HepG2 (cell line): ENCODE measurements around the gene PCGF2. TPM values are rescaled to one million over a fixed set of nuclear protein-coding genes. Genes with fewer than 3 reads are reported as not detected.

Experiments
- AGO2 ChIP-seq: fragments of 200-400 bp; formaldehyde crosslinking; optimal IDR thresholded peaks from 2 replicates; pipeline ENCODE3; 2017; ENCODE audit warnings: mild to moderate bottlenecking, low read depth, low read length, moderate library complexity
- ARID2 ChIP-seq: sonication (generic); formaldehyde crosslinking; IDR thresholded peaks from 2 replicates; pipeline ENCODE4 v1.8.1; 2022; ENCODE audit warnings: mild to moderate bottlenecking, missing genetic modification reagents, borderline replicate concordance
- CBX5 ChIP-seq: sonication (generic); formaldehyde crosslinking; IDR thresholded peaks from 2 replicates; pipeline ENCODE4 v1.4.0; 2020; ENCODE audit warnings: missing genetic modification reagents, borderline replicate concordance
- CHD4 ChIP-seq: fragments of 200-600 bp; sonication (generic); IDR thresholded peaks from 2 replicates; pipeline ENCODE4 v1.7.0; 2017; ENCODE audit warnings: mild to moderate bottlenecking, low read length, borderline replicate concordance
- CREB1 ChIP-seq, 2 experiments: fragments of 450-650 bp in 1 of 2; IDR thresholded peaks; 2 replicates each; pipeline ENCODE4 v1.6.1; 2016 to 2017; ENCODE audit warnings: control low read depth in 1 of 2, mild to moderate bottlenecking in 1 of 2, missing compliant biosample characterization in 1 of 2, missing genetic modification characterization in 1 of 2
- FIP1L1 ChIP-seq: fragments of 200-400 bp; formaldehyde crosslinking; IDR thresholded peaks from 2 replicates; pipeline ENCODE4 v1.6.1; 2018; ENCODE audit warnings: low read depth, mild to moderate bottlenecking, low read length, moderate library complexity, borderline replicate concordance; ENCODE audit not compliant: insufficient read depth
- GZF1 ChIP-seq: sonication (generic); formaldehyde crosslinking; IDR thresholded peaks from 2 replicates; pipeline ENCODE4 v1.5.1; 2020; ENCODE audit warnings: mild to moderate bottlenecking, missing genetic modification reagents
- LCORL ChIP-seq, 2 experiments: fragments of 450-650 bp in 1 of 2; sonication (generic) in 1 of 2; formaldehyde crosslinking in 1 of 2; IDR thresholded peaks; 2 replicates each; pipeline versions ENCODE4 v1.5.0 to v1.6.1; 2017 to 2020; ENCODE audit warnings: antibody characterized with exemption in 1 of 2, missing genetic modification reagents in 1 of 2
- MED13 ChIP-seq: sonication (generic); formaldehyde crosslinking; IDR thresholded peaks from 2 replicates; pipeline ENCODE4 v1.5.0; 2020; ENCODE audit warnings: missing genetic modification reagents
- PCBP2 ChIP-seq: fragments of 200-400 bp; formaldehyde crosslinking; optimal IDR thresholded peaks from 2 replicates; pipeline ENCODE3; 2018; ENCODE audit warnings: low read length, low read depth; ENCODE audit not compliant: poor library complexity, severe bottlenecking
- TFAP4 ChIP-seq: sonication (generic); IDR thresholded peaks from 2 replicates; pipeline ENCODE4 v1.6.1; 2016; ENCODE audit warnings: low read depth, borderline replicate concordance
- ZBTB38 ChIP-seq: sonication (generic); formaldehyde crosslinking; IDR thresholded peaks from 2 replicates; pipeline ENCODE4 v1.5.1; 2020; ENCODE audit warnings: mild to moderate bottlenecking, missing genetic modification reagents
- ZHX1 ChIP-seq: sonication (generic); formaldehyde crosslinking; IDR thresholded peaks from 2 replicates; pipeline ENCODE4 v1.8.1; 2022; ENCODE audit warnings: low read depth, mild to moderate bottlenecking, missing genetic modification reagents
- ZNF10 ChIP-seq: sonication (generic); formaldehyde crosslinking; IDR thresholded peaks from 2 replicates; pipeline ENCODE4 v1.4.0; 2020; ENCODE audit warnings: mild to moderate bottlenecking, low read depth, missing genetic modification reagents, borderline replicate concordance
- ZNF17 ChIP-seq: sonication (generic); formaldehyde crosslinking; IDR thresholded peaks from 2 replicates; pipeline ENCODE4 v1.5.0; 2020; ENCODE audit warnings: mild to moderate bottlenecking, missing genetic modification reagents
- ZNF275 ChIP-seq: sonication (generic); formaldehyde crosslinking; IDR thresholded peaks from 2 replicates; pipeline ENCODE4 v1.8.0; 2022; ENCODE audit warnings: missing genetic modification reagents, mild to moderate bottlenecking, inconsistent platforms, borderline replicate concordance
- ZNF468 ChIP-seq: sonication (generic); formaldehyde crosslinking; IDR thresholded peaks from 2 replicates; pipeline ENCODE4 v1.8.0; 2022; ENCODE audit warnings: mild to moderate bottlenecking, moderate library complexity, missing genetic modification reagents
- ZNF503 ChIP-seq: sonication (generic); formaldehyde crosslinking; IDR thresholded peaks from 2 replicates; pipeline ENCODE4 v1.4.0; 2020; ENCODE audit warnings: missing genetic modification reagents
- ZNF644 ChIP-seq: IDR thresholded peaks from 2 replicates; pipeline ENCODE4 v1.6.1; 2016; ENCODE audit warnings: low read depth
- ZNF784 ChIP-seq: sonication (generic); formaldehyde crosslinking; IDR thresholded peaks from 2 replicates; pipeline ENCODE4 v1.5.1; 2020; ENCODE audit warnings: missing genetic modification reagents, mild to moderate bottlenecking, borderline replicate concordance
- polyA plus RNA-seq, 8 experiments: library from polyadenylated mRNA; depleted of rRNA in 3 of 8; stranded (reverse) in 7 of 8; unstranded in 1 of 8; fragments of >200 nt; fragmentation: Illumina TruSeq in 4 of 8; extraction: Trizol in 4 of 8; gene quantifications; 2 replicates each; pipeline versions ENCODE4 v1.2.1 to v1.2.3, GENCODE V29; 2011 to 2016; ENCODE audit warnings: low read depth in 4 of 8, missing spikeins in 1 of 8, mixed read lengths in 1 of 8; ENCODE audit not compliant: insufficient read depth in 1 of 8
- total RNA-seq, 5 experiments: library from RNA; depleted of rRNA; stranded (reverse); fragments of >200 nt; fragmentation: Illumina TruSeq; extraction: Trizol; gene quantifications; 2 replicates each; pipeline ENCODE4 v1.2.3, GENCODE V29; 2016; ENCODE audit warnings: low read depth in 1 of 5

PCGF2 gene
- total and polyA plus RNA-seq, 2 of the 13 experiments (the other 11 are each of a cell fraction or from before 2014, with no cell fraction given): 11.6 to 29.4 TPM

- peak; percentile 100 for TF ChIP-seq ZNF503 (CRISPR knock-in tag)
- peak; percentile 93 for TF ChIP-seq FIP1L1
- peak; percentile 89 for TF ChIP-seq CHD4
- TF ChIP-seq ZNF275: peak; percentile 71
- TF ChIP-seq ZNF10 (CRISPR knock-in tag): no peak
- TF ChIP-seq AGO2: peak; percentile 99
- TF ChIP-seq MED13: peak; percentile 100
- peak; percentile 91 for TF ChIP-seq TFAP4
- TF ChIP-seq CBX5: peak; percentile 96; the same call in 1 of the 2 replicates
- peak; percentile 79; the same call in 1 of the 2 replicates for TF ChIP-seq ARID2 (CRISPR knock-in tag)
- no peak; the same call in 1 of the 2 replicates for TF ChIP-seq ZNF17 (CRISPR knock-in tag)
- peak; percentile 80 for TF ChIP-seq PCBP2
- no peak for TF ChIP-seq ZNF644 (CRISPR knock-in tag)
- peak; percentile 79 for TF ChIP-seq ZBTB38 (CRISPR knock-in tag)
- peak; percentile 76; the same call in 1 of the 2 replicates for TF ChIP-seq LCORL (IDR thresholded peaks at IDR 0.05)
- peak; percentile 97 for TF ChIP-seq LCORL (CRISPR knock-in tag; IDR thresholded peaks at IDR 0.05)
- TF ChIP-seq ZHX1 (CRISPR knock-in tag): no peak
- TF ChIP-seq ZNF784 (CRISPR knock-in tag): peak; percentile 30; the same call in 1 of the 2 replicates
- peak; percentile 90 for TF ChIP-seq GZF1
- no peak for TF ChIP-seq ZNF468
- TF ChIP-seq CREB1 (IDR thresholded peaks at IDR 0.05): peak; percentile 67
- TF ChIP-seq CREB1 (CRISPR knock-in tag; IDR thresholded peaks at IDR 0.05): peak; percentile 93
Observed at GRCh38 chr17:38703742-38704605, 44.2 kb downstream of the PCGF2 start (continued).
